SK-N-MC (cell line): ENCODE measurements around the gene SLC2A4.

ENCODE experiments used
- EZH2 ChIP-seq: fragments of 200-600 bp; sonication (generic); IDR thresholded peaks from one replicate; pipeline ENCODE4 v1.6.1; 2017; ENCODE audit warnings: antibody characterized with exemption
- POLR2AphosphoS5 ChIP-seq: IDR thresholded peaks from 2 replicates; pipeline ENCODE4 v1.6.1; 2012; ENCODE audit warnings: mild to moderate bottlenecking, low read depth, low read length, borderline replicate concordance

DNA sequence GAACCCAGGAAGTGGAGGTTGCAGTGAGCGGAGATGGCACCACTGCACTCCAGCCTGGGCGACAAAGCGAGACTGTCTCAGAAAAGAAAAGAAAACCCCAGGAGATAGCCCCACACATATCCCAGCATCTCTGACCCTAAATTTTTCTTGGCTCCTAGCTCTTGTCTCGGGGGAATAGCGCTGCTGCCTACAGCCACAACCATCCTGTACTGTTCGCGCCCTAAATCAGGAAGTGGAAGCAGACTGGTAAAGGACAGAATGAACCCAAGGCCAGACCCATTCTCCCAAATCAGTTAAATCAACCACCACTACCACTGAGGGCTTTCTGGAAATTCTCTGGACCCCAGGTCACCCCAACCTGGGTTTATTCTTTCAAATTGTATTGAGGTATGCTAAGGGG is 31.7 kb upstream of the SLC2A4 start:
- TF ChIP-seq POLR2AphosphoS5 (no peak), EZH2 (no peak)
